ENCODE results near the gene TBX20. TPM values are rescaled to one million over a fixed set of nuclear protein-coding genes. Genes with fewer than 3 reads are reported as not detected.

The TBX20 gene
- total and polyA plus RNA-seq, 2 experiments from 2014 or later: 0.69 TPM; not detected in 1

DNA sequence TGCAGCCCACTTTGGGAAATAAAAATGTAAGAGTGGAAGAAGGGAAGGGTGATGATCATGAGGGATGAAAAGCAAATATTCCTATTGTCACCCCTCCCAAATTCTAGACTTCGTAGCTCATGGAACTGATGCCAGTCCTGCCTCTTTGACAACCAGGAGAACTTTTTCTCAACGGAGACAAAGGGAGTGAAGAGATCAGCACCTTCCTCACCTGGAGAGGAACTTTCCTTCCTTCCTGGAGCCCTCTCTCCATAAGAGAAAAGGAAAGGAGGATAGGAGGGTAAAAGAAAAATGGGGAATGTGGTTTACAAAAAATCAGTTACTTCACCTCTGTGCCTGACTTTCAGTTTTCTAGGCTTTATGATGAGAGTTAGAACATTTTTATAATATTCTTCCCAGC lies 3.4 kb downstream of the TBX20 start:
- Histone ChIP-seq H4K20me1 (replicated peaks; ENCODE audit: insufficient read depth) (peaks cover 3% of the 10 kb centered on the region), H3F3A (replicated peaks; ENCODE audit: low read depth) (0 out of 2 replicates have a peak, but pooled peaks cover 3% of the 10 kb centered on the region), H3K79me2 (replicated peaks; ENCODE audit: insufficient read depth) (no peaks in the 10 kb centered on the region), H3K4me3 (no peak overlapping the region), H3K27me3 (ENCODE audit: insufficient read depth) (peaks cover 100% of the 10 kb centered on the region), H2AFZ (no peak overlapping the region), H3K4me1 (ENCODE audit: insufficient read depth) (peaks cover 55% of the 10 kb centered on the region), H3K9me2 (ENCODE audit: insufficient read depth) (no peaks in the 10 kb centered on the region), H3K27ac (ENCODE audit: low read depth) (no peak overlapping the region), H3K4me2 (peak overlapping the region; percentile 83; the same call in 1 of the 2 replicates), H3K36me3 (ENCODE audit: insufficient read depth) (no peaks in the 10 kb centered on the region)
- Mint-ChIP-seq H3K27ac (no peak overlapping the region), H3K4me1 (peaks cover 36% of the 10 kb centered on the region), H3K4me3 (no peak overlapping the region), H3K9me3 (no peaks in the 10 kb centered on the region; the same call in 2 of the 3 replicates), H3K36me3 (ENCODE audit: low read depth) (no peaks in the 10 kb centered on the region), H3K27me3 (ENCODE audit: insufficient read depth, low read depth, poor library complexity) (peaks cover 79% of the 10 kb centered on the region)
- no peak for ATAC-seq
- DNase-seq (ENCODE audit: low spot score): no peak
- TF ChIP-seq EZH2 (IDR thresholded peaks at IDR 0.05; ENCODE audit: low read depth, unreplicated experiment): peak; percentile 12
- TF ChIP-seq, protein P1, sequence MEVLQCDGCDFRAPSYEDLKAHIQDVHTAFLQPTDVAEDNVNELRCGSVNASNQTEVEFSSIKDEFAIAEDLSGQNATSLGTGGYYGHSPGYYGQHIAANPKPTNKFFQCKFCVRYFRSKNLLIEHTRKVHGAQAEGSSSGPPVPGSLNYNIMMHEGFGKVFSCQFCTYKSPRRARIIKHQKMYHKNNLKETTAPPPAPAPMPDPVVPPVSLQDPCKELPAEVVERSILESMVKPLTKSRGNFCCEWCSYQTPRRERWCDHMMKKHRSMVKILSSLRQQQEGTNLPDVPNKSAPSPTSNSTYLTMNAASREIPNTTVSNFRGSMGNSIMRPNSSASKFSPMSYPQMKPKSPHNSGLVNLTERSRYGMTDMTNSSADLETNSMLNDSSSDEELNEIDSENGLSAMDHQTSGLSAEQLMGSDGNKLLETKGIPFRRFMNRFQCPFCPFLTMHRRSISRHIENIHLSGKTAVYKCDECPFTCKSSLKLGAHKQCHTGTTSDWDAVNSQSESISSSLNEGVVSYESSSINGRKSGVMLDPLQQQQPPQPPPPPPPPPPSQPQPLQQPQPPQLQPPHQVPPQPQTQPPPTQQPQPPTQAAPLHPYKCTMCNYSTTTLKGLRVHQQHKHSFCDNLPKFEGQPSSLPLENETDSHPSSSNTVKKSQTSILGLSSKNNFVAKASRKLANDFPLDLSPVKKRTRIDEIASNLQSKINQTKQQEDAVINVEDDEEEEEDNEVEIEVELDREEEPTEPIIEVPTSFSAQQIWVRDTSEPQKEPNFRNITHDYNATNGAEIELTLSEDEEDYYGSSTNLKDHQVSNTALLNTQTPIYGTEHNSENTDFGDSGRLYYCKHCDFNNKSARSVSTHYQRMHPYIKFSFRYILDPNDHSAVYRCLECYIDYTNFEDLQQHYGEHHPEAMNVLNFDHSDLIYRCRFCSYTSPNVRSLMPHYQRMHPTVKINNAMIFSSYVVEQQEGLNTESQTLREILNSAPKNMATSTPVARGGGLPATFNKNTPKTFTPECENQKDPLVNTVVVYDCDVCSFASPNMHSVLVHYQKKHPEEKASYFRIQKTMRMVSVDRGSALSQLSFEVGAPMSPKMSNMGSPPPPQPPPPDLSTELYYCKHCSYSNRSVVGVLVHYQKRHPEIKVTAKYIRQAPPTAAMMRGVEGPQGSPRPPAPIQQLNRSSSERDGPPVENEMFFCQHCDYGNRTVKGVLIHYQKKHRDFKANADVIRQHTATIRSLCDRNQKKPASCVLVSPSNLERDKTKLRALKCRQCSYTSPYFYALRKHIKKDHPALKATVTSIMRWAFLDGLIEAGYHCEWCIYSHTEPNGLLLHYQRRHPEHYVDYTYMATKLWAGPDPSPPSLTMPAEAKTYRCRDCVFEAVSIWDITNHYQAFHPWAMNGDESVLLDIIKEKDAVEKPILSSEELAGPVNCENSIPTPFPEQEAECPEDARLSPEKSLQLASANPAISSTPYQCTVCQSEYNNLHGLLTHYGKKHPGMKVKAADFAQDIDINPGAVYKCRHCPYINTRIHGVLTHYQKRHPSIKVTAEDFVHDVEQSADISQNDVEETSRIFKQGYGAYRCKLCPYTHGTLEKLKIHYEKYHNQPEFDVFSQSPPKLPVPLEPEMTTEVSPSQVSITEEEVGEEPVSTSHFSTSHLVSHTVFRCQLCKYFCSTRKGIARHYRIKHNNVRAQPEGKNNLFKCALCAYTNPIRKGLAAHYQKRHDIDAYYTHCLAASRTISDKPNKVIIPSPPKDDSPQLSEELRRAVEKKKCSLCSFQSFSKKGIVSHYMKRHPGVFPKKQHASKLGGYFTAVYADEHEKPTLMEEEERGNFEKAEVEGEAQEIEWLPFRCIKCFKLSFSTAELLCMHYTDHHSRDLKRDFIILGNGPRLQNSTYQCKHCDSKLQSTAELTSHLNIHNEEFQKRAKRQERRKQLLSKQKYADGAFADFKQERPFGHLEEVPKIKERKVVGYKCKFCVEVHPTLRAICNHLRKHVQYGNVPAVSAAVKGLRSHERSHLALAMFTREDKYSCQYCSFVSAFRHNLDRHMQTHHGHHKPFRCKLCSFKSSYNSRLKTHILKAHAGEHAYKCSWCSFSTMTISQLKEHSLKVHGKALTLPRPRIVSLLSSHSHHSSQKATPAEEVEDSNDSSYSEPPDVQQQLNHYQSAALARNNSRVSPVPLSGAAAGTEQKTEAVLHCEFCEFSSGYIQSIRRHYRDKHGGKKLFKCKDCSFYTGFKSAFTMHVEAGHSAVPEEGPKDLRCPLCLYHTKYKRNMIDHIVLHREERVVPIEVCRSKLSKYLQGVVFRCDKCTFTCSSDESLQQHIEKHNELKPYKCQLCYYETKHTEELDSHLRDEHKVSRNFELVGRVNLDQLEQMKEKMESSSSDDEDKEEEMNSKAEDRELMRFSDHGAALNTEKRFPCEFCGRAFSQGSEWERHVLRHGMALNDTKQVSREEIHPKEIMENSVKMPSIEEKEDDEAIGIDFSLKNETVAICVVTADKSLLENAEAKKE (CRISPR knock-in tag; IDR thresholded peaks at IDR 0.05): no peak

- H3K4me1 Mint-ChIP-seq: peaks cover 31% of the 10 kb centered on the region
- H3K27ac Mint-ChIP-seq: no peak overlapping the region
- H3K4me3 Mint-ChIP-seq: peak overlapping the region; percentile 81
- H3K36me3 ChIP-seq (ENCODE audit: insufficient read depth): no peaks in the 10 kb centered on the region
- peak; percentile 57 for ATAC-seq
- H3K27me3 Mint-ChIP-seq (ENCODE audit: insufficient read depth, low read depth, poor library complexity): peaks cover 69% of the 10 kb centered on the region
- peak overlapping the region; percentile 83 for H3K4me2 ChIP-seq
- no peaks in the 10 kb centered on the region; the same call in 1 of the 2 replicates for H4K20me1 ChIP-seq (replicated peaks; ENCODE audit: insufficient read depth)
- H3K9me2 ChIP-seq (ENCODE audit: insufficient read depth): no peaks in the 10 kb centered on the region
- peak overlapping the region; percentile 57 for H3K4me3 ChIP-seq
- H3K36me3 Mint-ChIP-seq (ENCODE audit: low read depth): no peaks in the 10 kb centered on the region
- H3K27ac ChIP-seq (ENCODE audit: low read depth): no peak overlapping the region
- H3K27me3 ChIP-seq (ENCODE audit: insufficient read depth): peaks cover 95% of the 10 kb centered on the region
- TF ChIP-seq CREB1 (CRISPR knock-in tag; IDR thresholded peaks at IDR 0.05; ENCODE audit: low read depth): no peak
- TF ChIP-seq REST (IDR thresholded peaks at IDR 0.05; ENCODE audit: unreplicated experiment): no peak
- TF ChIP-seq ETS1 (IDR thresholded peaks at IDR 0.05): no peak
- TF ChIP-seq STAT1 (IDR thresholded peaks at IDR 0.05; ENCODE audit: unreplicated experiment): no peak
- peak; percentile 68 for DNase-seq (ENCODE audit: low spot score)
- H3K79me2 ChIP-seq (replicated peaks; ENCODE audit: insufficient read depth): no peaks in the 10 kb centered on the region
- H3F3A ChIP-seq (replicated peaks; ENCODE audit: low read depth): 0 out of 2 replicates have a peak, but pooled peaks cover 3% of the 10 kb centered on the region
- no peaks in the 10 kb centered on the region; the same call in 2 of the 3 replicates for H3K9me3 Mint-ChIP-seq
- peaks cover 48% of the 10 kb centered on the region for H3K4me1 ChIP-seq (ENCODE audit: insufficient read depth)
- peak overlapping the region; percentile 79 for H2AFZ ChIP-seq
Measured at GRCh38 chr7:35249537-35249907, 4.4 kb downstream of the TBX20 start.

Measured in GM23338 (cell line).